Measurements from ENCODE around the gene AQP10. TPM values are rescaled to one million over a fixed set of nuclear protein-coding genes. Genes with fewer than 3 reads are reported as not detected.

AQP10 gene
- total and polyA plus RNA-seq, 8 donors: 0.07 to 0.09 TPM; not detected in 6

Other genes with a start within 250 kb of the AQP10 start
- under 1 TPM in 3 of 6 donors, not detected in 3; 0.04 to 0.06 (median 0.06) TPM for gene NUP210L, start 166.0 kb upstream of the AQP10 start, total RNA-seq
- under 1 TPM in 1 of 2 donors, not detected in 1; 0.02 TPM for gene NUP210L, start 166.0 kb upstream of the AQP10 start, polyA plus RNA-seq
- gene TPM3, start 129.0 kb upstream of the AQP10 start, total RNA-seq: 100 to 1,000 TPM in 2 of 6 donors, 10 to 100 TPM in 4; 49.0 to 158 (median 90.2) TPM
- gene TPM3, start 129.0 kb upstream of the AQP10 start, polyA plus RNA-seq: 100 to 1,000 TPM in 1 of 2 donors, 10 to 100 TPM in 1; 47.7 to 116 TPM
- not detected for gene CFAP141, start 114.8 kb upstream of the AQP10 start, total RNA-seq
- gene CFAP141, start 114.8 kb upstream of the AQP10 start, polyA plus RNA-seq: under 1 TPM in 1 of 2 donors, not detected in 1; 0.52 TPM
- 10 to 100 TPM; 32.7 to 69.8 (median 46.9) TPM for gene UBAP2L, start 100.1 kb upstream of the AQP10 start, total RNA-seq
- 10 to 100 TPM; 50.5 to 58.1 TPM for gene UBAP2L, start 100.1 kb upstream of the AQP10 start, polyA plus RNA-seq
- gene HAX1, start 48.5 kb upstream of the AQP10 start, total RNA-seq: 10 to 100 TPM; 36.7 to 61.1 (median 50.0) TPM
- 10 to 100 TPM; 95.2 to 96.2 TPM for gene HAX1, start 48.5 kb upstream of the AQP10 start, polyA plus RNA-seq
- 10 to 100 TPM in 1 of 6 donors, 1 to 10 TPM in 5; 3.7 to 14.4 (median 6.1) TPM for gene ATP8B2, start 4.4 kb downstream of the AQP10 start, total RNA-seq
- 1 to 10 TPM; 6.2 to 9.9 TPM for gene ATP8B2, start 4.4 kb downstream of the AQP10 start, polyA plus RNA-seq
- gene IL6R, start 84.2 kb downstream of the AQP10 start, total RNA-seq: 10 to 100 TPM in 2 of 6 donors, 1 to 10 TPM in 4; 2.2 to 12.9 (median 7.1) TPM
- gene IL6R, start 84.2 kb downstream of the AQP10 start, polyA plus RNA-seq: 10 to 100 TPM in 1 of 2 donors, 1 to 10 TPM in 1; 4.3 to 10.3 TPM
- under 1 TPM; 0.13 to 0.84 (median 0.35) TPM for gene TDRD10, start 181.1 kb downstream of the AQP10 start, total RNA-seq
- 1 to 10 TPM; 2.9 to 4.7 TPM for gene TDRD10, start 181.1 kb downstream of the AQP10 start, polyA plus RNA-seq
- 1 to 10 TPM; 1.0 to 2.7 (median 1.8) TPM for gene SHE, start 181.3 kb downstream of the AQP10 start, total RNA-seq
- gene SHE, start 181.3 kb downstream of the AQP10 start, polyA plus RNA-seq: 1 to 10 TPM; 3.0 to 7.3 TPM
- 10 to 100 TPM; 32.9 to 52.2 (median 38.9) TPM for gene UBE2Q1, start 237.6 kb downstream of the AQP10 start, total RNA-seq
- 10 to 100 TPM; 22.3 to 39.6 TPM for gene UBE2Q1, start 237.6 kb downstream of the AQP10 start, polyA plus RNA-seq
- gene CHRNB2, start 246.7 kb downstream of the AQP10 start, total RNA-seq: under 1 TPM; 0.32 to 0.90 (median 0.49) TPM
- 1 to 10 TPM; 1.4 to 3.1 TPM for gene CHRNB2, start 246.7 kb downstream of the AQP10 start, polyA plus RNA-seq

Measured in pancreas (tissue), 8 donors.